ENCODE results near the gene TANGO6.
"Not testable (repeated sequence)": the region's sequence is repeated elsewhere in the genome, so short reads cannot be mapped to it uniquely, and the experiment has no call there.

Gene TANGO6

DNA sequence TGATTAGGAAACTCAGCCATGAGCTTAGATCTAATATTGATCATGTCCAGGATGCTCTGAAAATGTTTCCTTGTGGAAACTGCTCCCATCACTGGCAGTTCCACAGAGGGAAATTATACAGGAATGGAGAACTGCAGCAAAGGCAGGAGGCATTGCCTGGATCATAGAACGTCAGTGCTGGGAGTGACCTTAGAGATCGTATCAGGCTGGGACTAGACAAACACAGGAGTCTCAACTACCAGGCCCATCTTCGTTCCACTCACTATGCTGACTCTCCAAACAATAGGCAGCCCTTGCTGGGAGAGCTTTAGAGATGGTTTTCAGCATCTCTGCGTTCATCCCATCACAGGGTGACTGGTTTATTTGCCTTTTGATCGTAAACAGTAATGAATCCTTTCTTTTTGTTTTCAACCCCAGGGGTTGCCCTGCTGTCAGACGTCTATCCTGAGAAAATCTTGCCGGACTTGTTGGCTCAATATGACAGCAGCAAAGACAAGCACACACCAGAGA is 130.3 kb downstream of the TANGO6 start:
- DNase-seq: no peak

DNA sequence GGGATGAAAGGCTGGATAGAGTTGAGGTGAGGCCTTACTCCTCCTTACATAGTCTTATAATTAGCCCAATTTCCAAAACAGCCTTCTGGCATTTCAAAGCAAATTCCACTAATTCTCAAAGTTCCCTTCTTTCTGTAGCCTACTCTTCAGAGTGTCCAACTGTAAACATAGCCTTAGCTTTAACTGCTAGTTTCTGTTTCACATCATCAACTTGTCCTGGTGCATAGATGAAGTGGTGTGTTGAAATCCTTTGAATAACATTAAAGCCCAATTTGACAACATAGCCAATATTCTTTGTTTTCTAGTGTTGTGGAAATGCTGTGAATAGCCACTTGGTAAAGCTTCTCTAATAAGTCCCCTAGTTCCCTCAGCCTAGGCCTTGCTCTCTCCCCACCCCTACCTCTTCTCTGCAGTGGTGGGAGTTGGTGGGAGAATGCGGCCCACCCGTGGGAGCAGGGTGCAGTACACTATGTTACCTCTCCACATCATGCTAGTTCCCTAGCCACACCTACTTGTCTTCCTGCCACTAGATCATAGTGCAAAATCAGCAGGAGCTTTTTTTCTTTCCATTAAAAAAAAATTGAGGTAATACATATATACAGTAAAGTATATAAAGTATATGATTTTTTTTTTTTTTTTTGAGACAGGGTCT is 135.1 kb downstream of the TANGO6 start:
- no peak for DNase-seq

DNA sequence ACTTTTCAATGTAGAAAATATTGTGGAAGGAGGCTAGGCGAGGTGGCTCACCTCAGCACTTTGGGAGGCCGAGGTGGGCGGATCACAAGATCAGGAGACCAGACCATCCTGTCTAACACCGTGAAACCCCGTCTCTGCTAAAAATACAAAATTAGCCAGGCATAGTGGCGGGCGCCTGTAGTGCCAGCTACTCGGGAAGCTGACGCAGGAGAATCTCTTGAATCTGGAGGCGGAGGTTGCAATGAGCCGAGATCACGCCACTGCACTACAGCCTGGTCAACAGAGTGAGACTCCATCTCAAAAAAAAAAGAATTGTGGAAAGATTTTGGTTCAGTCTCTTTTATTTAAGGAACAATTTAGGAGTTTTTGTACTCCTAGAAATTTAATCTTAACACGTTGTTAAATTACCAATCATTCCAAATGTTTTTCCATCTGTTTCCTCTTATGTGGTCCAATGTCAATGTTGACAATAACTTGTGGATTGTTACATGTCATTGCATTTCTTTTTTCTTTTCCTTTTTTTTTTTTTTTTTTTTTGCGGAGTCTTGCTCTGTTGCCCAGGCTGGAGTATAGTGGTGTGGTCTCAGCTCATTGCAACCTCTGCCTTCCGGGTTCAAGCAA is 137.5 kb downstream of the TANGO6 start:
- no peak for DNase-seq

DNA sequence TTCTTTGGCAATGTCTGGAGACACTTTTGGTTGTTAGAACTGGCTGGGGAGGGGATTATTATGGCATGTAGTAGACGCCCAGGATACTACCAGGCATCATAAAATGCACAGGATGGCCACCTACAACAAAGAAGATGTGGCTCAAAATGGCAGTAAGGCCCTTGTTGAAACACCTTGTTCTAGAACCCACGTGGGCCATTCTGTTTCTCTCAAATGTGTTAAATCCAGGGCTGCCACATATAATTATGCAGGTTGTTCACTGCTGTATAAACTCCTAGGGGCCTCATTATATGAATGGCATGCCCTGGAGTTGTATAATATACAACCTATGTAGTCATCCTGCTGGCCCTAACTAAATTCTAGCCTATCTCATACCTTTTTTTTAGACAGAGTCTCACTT is 138.6 kb downstream of the TANGO6 start:
- no peak for DNase-seq

DNA sequence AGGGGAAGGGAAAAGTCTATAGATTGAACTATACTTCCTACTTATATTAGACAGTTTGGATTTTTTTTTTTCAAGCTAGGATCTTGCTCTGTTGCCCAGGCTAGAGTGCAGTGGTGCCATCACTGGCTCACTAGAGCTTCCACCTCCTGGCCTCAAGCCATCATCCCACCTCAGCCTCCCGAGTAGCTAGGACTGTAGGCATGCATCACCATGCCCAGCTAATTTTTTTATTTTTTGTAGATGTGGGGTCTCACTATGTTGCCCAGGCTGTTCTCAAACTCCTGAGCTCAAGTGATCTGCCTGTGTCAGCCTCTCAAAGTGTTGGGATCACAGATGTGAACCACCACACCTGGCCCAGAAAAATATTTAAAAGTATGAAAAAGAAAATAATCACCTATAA is 141.1 kb downstream of the TANGO6 start:
- no peak for DNase-seq

DNA sequence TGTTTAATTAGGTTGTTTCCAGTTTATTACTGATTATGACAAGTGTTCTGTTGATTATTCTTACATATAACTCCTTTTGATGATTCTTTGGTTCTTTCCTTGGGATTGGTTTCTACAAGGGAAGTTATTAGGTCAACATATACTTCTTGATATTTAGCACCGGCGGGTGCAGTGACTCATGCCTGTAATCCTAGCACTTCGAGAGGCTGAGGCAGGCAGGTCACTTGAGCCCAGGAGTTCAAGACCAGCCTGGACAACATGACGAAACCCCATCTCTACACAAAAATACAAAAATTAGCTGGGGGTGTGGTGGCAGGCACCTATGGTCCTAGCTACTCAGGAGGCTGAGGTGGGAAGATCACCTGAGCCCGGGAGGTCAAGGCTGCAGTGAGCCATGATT is 141.9 kb downstream of the TANGO6 start:
- no peak for DNase-seq

DNA sequence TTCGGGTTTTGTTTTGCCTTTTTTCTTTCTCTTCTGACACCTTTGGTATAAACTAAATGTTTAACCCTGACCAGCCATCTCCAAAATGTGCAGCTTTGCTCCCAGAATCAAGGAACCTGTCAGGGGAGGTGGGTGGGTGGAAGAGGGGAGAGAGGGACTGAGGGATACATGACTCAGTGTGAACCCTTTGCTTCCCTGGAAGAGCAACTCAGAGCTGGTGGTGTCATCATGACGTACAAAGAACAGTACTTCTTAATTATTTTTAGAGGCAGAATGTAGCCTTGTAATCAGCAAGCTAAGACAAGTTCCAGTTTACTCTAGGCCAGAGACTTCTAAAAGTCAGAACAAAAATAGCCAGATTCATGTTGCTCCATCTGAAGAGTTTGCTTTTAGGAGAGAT is 142.5 kb downstream of the TANGO6 start:
- DNase-seq: no peak

DNA sequence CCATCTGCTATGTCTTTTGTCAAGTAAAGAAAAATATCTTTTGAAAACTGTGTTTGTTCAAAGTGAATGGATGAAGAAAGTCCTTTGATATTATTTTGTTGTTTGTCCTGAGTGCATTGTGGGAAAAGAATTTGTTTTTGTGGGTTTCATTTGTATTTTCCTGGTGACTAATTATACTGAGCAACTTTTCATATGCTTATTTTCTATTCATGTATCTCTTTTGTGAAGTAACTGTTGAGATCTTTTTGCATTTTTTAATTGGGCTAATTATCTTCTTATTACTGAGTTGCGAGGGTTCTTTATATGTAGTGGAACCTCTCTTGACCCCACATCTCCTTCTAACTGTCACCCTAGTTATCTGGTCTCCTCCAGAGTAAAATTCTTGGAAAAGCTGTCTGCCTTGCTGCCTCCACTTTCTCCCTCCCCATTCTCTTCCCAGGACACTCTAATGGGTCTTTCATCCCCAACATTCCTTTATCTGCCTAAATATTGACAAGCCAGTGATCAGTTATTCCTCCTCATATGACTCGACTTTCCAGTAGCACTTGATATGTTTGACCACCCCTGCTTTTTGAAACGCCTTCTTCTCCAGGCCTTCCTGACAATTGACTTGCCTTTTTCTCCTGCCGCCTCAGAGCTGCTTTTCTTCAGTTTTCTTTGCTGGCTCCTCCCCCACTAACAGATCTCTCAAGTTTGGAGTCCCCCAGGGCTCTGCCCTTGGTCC is 144.6 kb downstream of the TANGO6 start:
- DNase-seq: no peak

DNA sequence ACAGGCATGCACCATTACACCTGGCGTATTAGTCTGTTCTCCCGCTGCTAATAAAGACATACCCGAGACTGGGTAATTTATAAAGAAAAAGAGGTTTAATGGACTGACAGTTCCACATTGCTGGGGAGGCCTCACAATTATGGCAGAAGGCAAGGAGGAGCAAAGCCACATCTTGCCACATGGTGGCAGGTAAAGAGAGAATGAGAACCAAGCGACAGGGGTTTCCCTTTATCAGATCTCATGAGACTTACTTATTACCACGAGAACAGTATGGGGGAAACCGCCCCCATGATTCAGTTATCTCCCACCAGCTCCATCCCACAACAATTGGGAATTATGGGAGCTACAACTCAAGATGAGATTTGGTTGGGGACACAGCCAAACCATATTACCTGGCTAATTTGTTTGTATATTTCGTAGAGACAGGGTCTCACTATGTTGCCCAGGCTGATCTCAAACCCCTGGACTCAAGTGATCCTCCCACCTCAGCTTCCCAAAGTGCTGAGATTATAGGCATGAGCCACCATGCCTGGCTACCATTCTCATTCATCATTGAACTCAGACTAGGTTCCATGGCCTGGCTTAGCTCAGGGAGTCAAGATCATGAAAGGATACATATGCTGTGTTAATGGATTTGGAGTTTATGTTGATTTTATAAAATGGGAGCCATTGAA is 147.0 kb downstream of the TANGO6 start:
- not testable (repeated sequence) for DNase-seq

DNA sequence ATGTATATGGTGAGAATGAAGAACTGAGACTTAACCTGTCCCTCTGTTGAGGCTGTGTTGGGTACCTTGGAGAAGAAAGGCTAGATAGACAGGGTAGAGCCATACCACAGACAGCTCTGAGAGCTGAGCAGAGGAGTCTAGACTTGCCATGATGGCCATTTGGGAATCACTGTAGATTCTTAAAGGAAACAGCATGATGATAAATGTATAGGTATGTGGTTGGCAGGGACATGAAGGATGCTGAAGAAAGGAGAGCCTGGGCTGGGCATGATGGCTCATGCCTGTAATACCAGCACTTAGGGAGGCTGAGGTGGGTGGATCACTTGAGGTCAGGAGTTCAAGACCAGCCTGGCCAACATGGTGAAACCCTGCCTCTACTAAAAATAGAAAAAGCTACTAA is 147.7 kb downstream of the TANGO6 start:
- DNase-seq: no peak

DNA sequence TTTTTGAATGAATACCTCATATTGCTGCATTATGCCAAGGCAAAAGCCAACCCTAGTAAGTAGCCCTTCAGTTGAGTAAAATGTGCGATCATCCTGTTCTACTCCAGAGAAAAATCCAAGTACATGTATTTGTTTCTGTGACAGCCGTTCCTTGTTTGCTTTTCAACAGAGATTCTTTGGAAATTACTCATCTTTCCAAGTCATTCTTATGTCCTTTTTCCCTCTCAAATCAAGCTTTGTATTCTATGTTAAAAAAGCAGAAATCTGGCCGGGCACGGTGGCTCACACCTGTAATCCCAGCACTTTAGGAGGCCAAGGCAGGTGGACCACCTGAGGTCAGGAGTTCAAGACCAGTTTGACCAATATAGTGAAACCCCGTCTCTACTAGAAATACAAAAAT is 149.2 kb downstream of the TANGO6 start:
- no peak for DNase-seq

DNA sequence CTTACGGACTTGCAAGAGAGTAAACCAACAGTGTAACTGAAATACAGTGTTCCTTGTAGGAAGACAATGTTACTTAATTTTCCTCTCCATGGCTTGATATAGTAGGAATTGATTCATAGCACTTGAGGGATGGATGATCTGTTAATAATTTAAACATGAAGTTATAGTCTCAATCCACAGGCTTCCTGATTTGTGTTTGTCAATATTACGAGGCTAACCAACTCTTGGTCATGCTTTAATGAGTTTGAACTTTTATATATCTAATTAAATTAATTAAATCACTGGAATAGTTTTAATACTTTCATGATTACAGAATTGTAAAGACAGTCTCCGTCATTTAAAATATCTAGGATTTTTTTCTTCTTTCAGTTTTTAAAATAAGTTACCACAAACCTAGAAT is 150.1 kb downstream of the TANGO6 start:
- no peak for DNase-seq

DNA sequence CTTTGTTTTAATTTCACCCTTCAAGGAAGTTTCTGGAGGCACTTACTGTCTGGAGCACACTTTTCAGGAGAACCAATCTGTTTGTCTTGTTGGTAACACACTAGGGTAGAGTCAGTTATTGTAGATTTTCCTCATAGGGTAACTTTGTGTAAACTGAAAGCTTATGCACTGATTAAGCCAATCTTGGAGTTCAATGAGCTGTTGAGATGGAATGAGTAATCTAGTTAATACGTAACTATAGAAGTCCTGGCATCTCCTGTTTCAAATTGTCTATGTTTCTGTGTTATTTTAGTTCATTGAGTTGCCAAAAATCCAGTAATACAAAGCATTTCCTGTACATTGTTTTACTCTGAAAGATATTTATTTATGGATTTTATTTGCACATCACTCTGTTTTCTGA is 150.6 kb downstream of the TANGO6 start:
- no peak for DNase-seq

DNA sequence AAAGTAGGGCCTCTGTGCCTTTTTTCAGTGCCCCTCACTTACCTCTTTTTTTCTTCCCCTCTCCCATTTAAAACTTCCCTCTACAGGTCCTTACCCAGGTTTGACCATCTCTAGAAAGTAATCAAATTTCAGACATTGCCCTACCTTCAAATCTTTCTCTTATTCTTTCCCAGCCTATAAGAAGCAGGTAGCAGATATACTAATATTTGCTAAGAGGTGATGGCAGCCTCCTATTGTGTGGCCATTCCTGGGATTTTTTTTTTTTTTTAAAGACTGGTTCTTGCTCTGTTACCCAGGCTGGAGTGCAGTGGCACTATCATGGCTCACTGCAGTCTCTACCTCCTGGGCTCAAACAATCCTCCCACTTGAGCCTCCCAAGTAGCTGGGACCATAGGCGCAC is 151.0 kb downstream of the TANGO6 start:
- DNase-seq: no peak

DNA sequence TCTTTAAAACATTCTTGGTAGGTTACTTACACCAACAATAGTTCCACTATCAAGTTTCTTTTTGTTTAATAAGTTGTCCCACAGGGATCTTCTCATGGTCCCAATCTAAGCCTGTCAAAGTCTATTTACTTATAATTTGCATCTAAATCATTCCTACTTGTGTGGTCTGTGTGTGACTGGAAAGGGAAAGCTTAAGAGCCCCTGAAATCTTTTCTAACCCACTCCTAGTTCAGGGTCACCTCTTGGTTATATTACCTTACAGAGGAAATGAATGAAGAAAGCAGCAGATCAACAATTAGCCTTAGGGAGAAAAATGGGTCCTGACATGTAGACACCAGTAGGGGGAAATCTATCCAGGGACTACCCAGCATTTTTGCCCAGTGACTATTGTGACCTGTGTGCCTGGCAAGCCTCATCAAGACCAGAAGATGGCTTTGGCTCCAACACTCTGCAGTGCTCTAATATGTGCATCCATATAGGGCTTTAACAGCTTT is 151.7 kb downstream of the TANGO6 start:
- no peak for DNase-seq

DNA sequence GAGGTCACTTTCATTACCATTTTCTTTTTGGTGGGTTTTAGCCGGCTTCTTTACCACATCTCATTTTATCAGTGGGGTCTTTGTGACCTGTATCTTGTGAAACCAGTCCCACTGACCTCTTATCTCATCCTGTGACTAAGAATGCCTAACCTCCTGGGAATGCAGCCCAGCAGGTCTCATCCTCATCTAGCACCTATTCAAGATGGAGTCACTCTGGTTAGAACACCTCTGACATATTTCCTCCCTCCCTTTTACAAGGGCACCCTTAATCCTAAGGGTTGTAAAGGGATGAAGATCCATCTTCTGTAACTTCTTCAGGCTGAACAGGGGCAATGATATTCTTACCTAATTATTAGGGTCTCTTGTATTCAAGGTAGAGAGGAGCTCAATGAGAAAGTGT is 154.2 kb downstream of the TANGO6 start:
- DNase-seq: no peak

DNA sequence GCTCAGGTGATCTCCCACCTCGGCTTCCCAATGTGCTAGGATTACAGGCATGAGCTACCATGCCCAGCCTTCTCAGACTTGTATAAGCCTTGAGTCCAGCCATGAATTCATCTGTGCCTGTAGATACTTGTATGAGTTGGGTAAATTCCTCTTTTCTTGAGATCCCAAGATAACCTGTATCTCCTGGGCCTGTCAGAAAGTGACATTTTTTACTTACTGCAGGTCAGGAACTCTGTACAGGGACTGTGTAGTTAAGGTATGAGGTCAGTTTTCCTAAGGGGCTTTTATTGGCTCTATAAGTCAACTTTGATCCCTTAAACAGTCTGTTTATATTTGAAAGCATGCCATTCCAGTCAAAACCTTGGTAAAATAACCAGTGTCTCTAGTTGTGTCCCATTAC is 155.8 kb downstream of the TANGO6 start:
- DNase-seq: no peak

DNA sequence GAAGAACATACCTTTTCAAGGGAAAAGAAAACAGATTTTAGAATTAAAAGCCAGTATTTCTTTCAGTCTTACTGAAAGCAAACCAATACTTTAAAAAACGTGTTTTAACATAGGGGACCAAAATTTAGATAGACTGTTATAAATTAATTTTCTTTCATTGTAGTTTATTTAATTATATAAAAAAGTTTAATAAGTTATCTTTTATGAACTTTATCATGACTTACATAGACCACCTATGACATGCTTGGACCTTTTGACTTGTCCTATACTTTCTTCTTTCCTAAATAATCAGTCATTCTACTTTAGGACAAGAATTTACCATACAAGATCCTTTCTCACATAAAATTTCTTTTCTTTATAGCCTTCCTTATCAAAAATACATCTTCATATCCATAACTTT is 160.2 kb downstream of the TANGO6 start:
- no peak for DNase-seq

DNA sequence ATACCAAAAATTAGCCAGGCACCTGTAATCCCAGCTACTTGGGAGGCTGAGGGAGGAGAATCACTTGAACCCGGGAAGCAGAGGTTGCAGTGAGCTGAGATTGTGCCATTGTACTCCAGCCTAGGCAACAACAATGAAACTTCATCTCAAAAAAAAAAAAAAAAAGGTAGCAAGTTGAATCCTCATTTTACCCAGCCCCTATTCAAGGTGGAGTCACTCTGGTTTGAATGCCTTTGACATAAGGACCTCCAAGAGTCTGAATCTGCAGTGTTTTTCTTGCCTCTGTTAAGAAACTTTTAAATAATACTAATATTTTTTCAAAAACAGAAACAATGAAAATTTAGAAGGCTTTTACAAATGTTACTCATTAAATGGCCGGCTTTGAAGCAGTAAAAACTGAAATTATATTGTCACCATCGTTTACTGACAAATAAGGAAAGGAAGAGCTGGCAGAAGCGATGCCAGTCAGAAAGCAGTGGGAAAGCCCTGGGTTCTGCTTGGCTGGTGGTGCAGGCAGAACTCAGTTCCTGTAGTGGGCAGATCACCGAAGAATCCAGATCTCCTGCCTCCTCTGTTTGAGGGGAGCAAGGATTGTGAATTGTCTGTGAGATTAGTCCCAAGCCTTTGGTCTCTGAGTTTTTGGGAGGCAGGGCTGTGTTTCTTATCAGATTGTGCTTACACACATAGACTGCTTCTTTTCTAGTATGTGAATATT is 162.5 kb downstream of the TANGO6 start:
- no peak for DNase-seq

DNA sequence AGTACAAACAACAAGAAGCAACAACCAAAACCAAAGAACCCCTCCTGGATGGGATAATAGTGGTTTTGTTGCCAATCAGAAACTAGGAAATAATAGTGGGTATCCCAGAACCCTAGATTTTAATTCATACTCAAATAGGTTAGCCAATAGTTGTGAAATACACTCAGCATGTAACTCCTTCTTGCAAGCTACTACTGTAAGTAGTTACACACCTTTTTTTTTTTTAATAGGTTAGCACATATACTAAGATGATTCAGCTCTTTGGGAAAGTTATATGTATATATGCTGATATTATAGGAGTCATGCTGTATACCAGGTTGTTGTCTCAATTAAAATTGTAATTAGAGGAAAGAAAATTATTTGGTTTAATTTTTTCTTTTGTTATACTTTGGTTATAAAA is 169.6 kb downstream of the TANGO6 start:
- DNase-seq: no peak

DNA sequence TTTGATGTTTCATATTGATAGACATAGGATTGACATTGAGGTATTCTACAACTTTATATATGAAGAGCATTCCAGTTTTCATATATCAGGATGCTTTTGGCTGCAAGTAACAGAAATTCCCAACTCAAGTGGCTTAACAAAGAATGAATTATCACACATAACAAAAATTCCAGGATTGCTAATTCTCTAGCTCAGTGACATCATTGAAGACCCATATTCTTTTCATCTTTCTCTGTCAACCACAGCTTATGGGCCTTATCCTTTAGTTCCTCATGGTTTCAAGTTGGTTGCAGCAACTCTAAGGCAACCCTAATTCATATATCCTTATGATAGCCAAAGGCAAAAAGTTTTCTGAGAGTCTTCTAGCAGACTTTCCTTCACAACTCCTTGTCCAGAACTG is 170.7 kb downstream of the TANGO6 start:
- DNase-seq: no peak

DNA sequence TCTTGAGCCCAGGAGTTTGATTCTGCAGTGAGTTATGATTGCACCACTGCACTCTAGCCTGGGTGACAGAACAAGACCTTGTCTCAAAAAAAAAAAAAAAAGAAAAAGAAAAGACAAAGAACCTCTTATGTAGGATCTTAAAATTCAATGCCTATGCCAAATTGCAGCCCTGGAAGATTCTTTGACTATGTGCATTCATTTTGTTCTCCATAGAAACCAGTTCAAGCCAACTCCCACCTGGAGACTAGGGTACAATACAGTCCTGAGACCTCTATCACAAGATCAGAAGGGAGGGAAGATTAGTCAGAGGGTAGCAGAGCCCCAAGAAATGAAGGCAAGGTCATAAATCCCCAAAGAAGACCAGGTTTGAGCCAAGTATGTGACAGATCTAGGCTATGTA is 171.5 kb downstream of the TANGO6 start:
- DNase-seq: no peak
